IPS-20b (cell line): ENCODE data around the gene RAC3.

Experiments used
- H3K27ac ChIP-seq: one replicate; pipeline ENCODE4 v1.5.1; 2013; ENCODE audit warnings: low read length
- H3K27me3 ChIP-seq: 2 replicates; pipeline ENCODE4 v1.6.1; 2013; ENCODE audit warnings: mild to moderate bottlenecking, low read length, inconsistent platforms; ENCODE audit not compliant: insufficient read depth
- H3K36me3 ChIP-seq: 2 replicates; pipeline ENCODE4 v1.6.1; 2013; ENCODE audit warnings: low read depth, mild to moderate bottlenecking, inconsistent platforms, low read length, moderate library complexity; ENCODE audit not compliant: insufficient read depth
- H3K4me1 ChIP-seq: 2 replicates; pipeline ENCODE4 v1.6.1; 2013; ENCODE audit warnings: mild to moderate bottlenecking, control low read depth, inconsistent platforms, low read length, moderate library complexity; ENCODE audit not compliant: insufficient read depth
- H3K4me3 ChIP-seq: 2 replicates; pipeline ENCODE4 v1.5.1; 2013; ENCODE audit warnings: mild to moderate bottlenecking, low read length, inconsistent platforms
- H3K9ac ChIP-seq: 2 replicates; pipeline ENCODE4 v1.6.1; 2013; ENCODE audit warnings: low read depth, mild to moderate bottlenecking, inconsistent platforms, low read length, moderate library complexity
- H3K9me3 ChIP-seq: 2 replicates; pipeline ENCODE4 v1.6.1; 2013; ENCODE audit warnings: mild to moderate bottlenecking, low read depth, low read length, inconsistent platforms; ENCODE audit not compliant: insufficient read depth

RAC3 gene

GRCh38 chr17:82039695-82040299 is 8.3 kb downstream of the RAC3 start:
- H3K4me1 ChIP-seq, result peaks cover 3% of the 10 kb centered on the region; the same call in 1 of the 2 replicates
- H3K27me3 ChIP-seq, result 0 out of 2 replicates have a peak, but pooled peaks cover 3% of the 10 kb centered on the region
- no peak overlapping the region for H3K9ac ChIP-seq
- peaks cover 5% of the 10 kb centered on the region; the same call in 1 of the 2 replicates for H3K36me3 ChIP-seq
- H3K9me3 ChIP-seq, result no peaks in the 10 kb centered on the region
- no peak overlapping the region for H3K27ac ChIP-seq
- H3K4me3 ChIP-seq, result no peak overlapping the region

GRCh38 chr17:82041144-82041814 is 9.8 kb downstream of the RAC3 start:
- no peak overlapping the region for H3K9ac ChIP-seq
- H3K9me3 ChIP-seq, result no peaks in the 10 kb centered on the region
- no peak overlapping the region for H3K4me3 ChIP-seq
- H3K27me3 ChIP-seq, result 0 out of 2 replicates have a peak, but pooled peaks cover 3% of the 10 kb centered on the region
- no peaks in the 10 kb centered on the region for H3K36me3 ChIP-seq
- H3K27ac ChIP-seq, result no peak overlapping the region
- H3K4me1 ChIP-seq, result peaks cover 3% of the 10 kb centered on the region; the same call in 1 of the 2 replicates

- Histone ChIP-seq H3K27me3 (0 out of 2 replicates have a peak, but pooled peaks cover 3% of the 10 kb centered on the region), H3K4me1 (peaks cover 3% of the 10 kb centered on the region; the same call in 1 of the 2 replicates), H3K27ac (no peak overlapping the region), H3K4me3 (no peak overlapping the region), H3K9me3 (no peaks in the 10 kb centered on the region), H3K9ac (no peak overlapping the region), H3K36me3 (peaks cover 4% of the 10 kb centered on the region; the same call in 1 of the 2 replicates)
Measured at GRCh38 chr17:82042649-82043048, 11.2 kb downstream of the RAC3 start.

GRCh38 chr17:82043507-82043906 is 12.0 kb downstream of the RAC3 start:
- peaks cover 8% of the 10 kb centered on the region; the same call in 1 of the 2 replicates for H3K36me3 ChIP-seq
- H3K4me1 ChIP-seq, result no peaks in the 10 kb centered on the region
- H3K9ac ChIP-seq, result no peak overlapping the region
- no peaks in the 10 kb centered on the region for H3K27me3 ChIP-seq
- no peaks in the 10 kb centered on the region for H3K9me3 ChIP-seq
- no peak overlapping the region for H3K27ac ChIP-seq
- H3K4me3 ChIP-seq, result no peak overlapping the region

GRCh38 chr17:82045936-82046484 is 14.5 kb downstream of the RAC3 start:
- no peak overlapping the region for H3K9ac ChIP-seq
- no peak overlapping the region for H3K4me3 ChIP-seq
- H3K4me1 ChIP-seq, result no peaks in the 10 kb centered on the region
- peaks cover 8% of the 10 kb centered on the region; the same call in 1 of the 2 replicates for H3K36me3 ChIP-seq
- H3K27ac ChIP-seq, result no peak overlapping the region
- no peaks in the 10 kb centered on the region for H3K27me3 ChIP-seq
- no peaks in the 10 kb centered on the region for H3K9me3 ChIP-seq

GRCh38 chr17:82046903-82047302 is 15.4 kb downstream of the RAC3 start:
- no peaks in the 10 kb centered on the region for H3K9me3 ChIP-seq
- no peak overlapping the region for H3K4me3 ChIP-seq
- H3K9ac ChIP-seq, result no peak overlapping the region
- no peak overlapping the region for H3K27ac ChIP-seq
- H3K4me1 ChIP-seq, result no peaks in the 10 kb centered on the region
- H3K27me3 ChIP-seq, result no peaks in the 10 kb centered on the region
- peaks cover 8% of the 10 kb centered on the region; the same call in 1 of the 2 replicates for H3K36me3 ChIP-seq

- Histone ChIP-seq H3K36me3 (peaks cover 8% of the 10 kb centered on the region; the same call in 1 of the 2 replicates), H3K9me3 (no peaks in the 10 kb centered on the region), H3K4me3 (no peak overlapping the region), H3K4me1 (no peaks in the 10 kb centered on the region), H3K9ac (no peak overlapping the region), H3K27me3 (no peaks in the 10 kb centered on the region), H3K27ac (no peak overlapping the region)
Measured at GRCh38 chr17:82047379-82047778, 15.9 kb downstream of the RAC3 start.

GRCh38 chr17:82047914-82048570 is 16.6 kb downstream of the RAC3 start:
- Histone ChIP-seq H3K27ac (no peak overlapping the region), H3K9me3 (no peaks in the 10 kb centered on the region), H3K27me3 (no peaks in the 10 kb centered on the region), H3K4me3 (no peak overlapping the region), H3K9ac (no peak overlapping the region), H3K36me3 (peaks cover 8% of the 10 kb centered on the region; the same call in 1 of the 2 replicates), H3K4me1 (no peaks in the 10 kb centered on the region)

GRCh38 chr17:82048571-82048971 is 17.1 kb downstream of the RAC3 start:
- no peak overlapping the region for H3K27ac ChIP-seq
- no peak overlapping the region for H3K4me3 ChIP-seq
- peaks cover 12% of the 10 kb centered on the region; the same call in 1 of the 2 replicates for H3K36me3 ChIP-seq
- H3K9me3 ChIP-seq, result no peaks in the 10 kb centered on the region
- no peak overlapping the region for H3K9ac ChIP-seq
- no peaks in the 10 kb centered on the region for H3K4me1 ChIP-seq
- H3K27me3 ChIP-seq, result no peaks in the 10 kb centered on the region

- Histone ChIP-seq H3K36me3 (peaks cover 17% of the 10 kb centered on the region), H3K4me3 (no peak overlapping the region), H3K4me1 (no peaks in the 10 kb centered on the region), H3K27me3 (no peaks in the 10 kb centered on the region), H3K9ac (no peak overlapping the region), H3K27ac (no peak overlapping the region), H3K9me3 (no peaks in the 10 kb centered on the region)
Measured at GRCh38 chr17:82049106-82049505, 17.6 kb downstream of the RAC3 start.

- H3K27me3 ChIP-seq, result no peaks in the 10 kb centered on the region
- no peak overlapping the region for H3K4me3 ChIP-seq
- H3K9ac ChIP-seq, result no peak overlapping the region
- H3K4me1 ChIP-seq, result no peaks in the 10 kb centered on the region
- H3K9me3 ChIP-seq, result no peaks in the 10 kb centered on the region
- H3K27ac ChIP-seq, result no peak overlapping the region
- peaks cover 21% of the 10 kb centered on the region for H3K36me3 ChIP-seq
Measured at GRCh38 chr17:82049521-82049971, 18.1 kb downstream of the RAC3 start.
